ENCODE results near the gene TPD52L2.

Gene TPD52L2

GRCh38 chr20:63864978-63865640, at the start of gene TPD52L2:
TPD52L2 (plus strand) TSS chr20:63865270; CDS start chr20:63865366, 96 bp downstream.
- peak; percentile 100 for DNase-seq

DNA sequence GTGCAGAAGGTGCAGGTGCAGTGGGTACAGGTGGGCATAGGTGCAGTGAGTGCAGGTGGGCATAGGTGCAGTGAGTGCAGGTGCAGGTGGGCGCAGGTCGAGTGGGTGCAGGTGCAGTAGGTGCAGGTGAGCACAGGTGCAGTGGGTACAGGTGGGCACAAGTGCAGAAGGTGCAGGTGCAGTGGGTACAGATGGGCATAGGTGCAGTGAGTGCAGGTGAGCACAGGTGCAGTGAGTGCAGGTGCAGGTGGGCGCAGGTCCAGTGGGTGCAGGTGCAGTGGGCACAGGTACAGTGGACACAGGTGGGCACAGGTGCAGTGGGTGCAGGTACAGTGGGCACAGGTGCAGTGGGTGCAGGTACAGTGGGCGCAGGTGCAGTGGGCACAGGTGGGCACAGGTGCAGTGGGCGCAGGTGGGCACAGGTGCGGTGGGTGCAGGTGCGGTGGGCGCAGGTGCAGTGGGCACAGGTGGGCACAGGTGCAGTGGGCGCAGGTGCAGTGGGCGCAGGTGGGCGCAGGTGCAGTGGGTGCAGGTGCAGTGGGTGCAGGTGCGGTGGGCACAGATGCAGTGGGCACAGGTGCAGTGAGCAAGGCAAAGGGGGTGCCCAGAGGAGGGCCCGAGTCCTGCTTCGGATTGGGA, 49.3 kb upstream of the TPD52L2 start:
- DNase-seq: no peak

DNA sequence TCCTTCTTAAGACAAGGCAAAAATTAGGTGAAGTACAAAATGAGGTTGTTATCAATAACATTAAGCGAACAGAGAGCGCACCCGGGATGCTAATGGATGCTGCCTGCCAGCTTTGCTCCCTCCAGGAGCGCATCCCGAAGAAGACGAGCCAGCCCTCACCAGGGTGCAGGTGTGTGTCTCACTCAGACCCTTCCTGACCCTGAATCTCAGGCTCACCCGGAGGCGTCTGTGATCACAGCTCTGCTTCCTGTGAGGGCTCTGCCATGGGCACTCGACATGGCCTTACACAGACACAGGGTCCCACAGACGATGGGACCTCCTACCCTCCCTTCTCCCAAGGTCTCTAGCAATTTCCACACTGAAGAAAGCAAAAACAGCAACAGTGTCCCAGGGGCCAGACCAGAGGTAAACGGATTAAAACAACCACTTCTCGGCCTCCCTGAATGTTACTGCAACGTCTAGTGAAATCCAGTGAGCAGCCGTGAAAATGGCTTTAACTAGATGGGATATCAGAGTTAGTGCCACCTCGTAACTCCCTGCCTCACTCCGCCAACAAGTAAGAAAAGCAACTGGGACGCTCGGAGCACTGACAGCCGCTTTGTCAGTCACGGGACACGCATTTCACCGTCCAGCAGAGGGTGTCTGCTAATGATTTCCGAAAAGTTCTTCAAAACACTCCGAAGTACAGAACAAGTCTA, 45.7 kb upstream of the TPD52L2 start:
- no peak for DNase-seq

- DNase-seq: no peak
Measured at GRCh38 chr20:63821811-63822210, 43.3 kb upstream of the TPD52L2 start.

DNA sequence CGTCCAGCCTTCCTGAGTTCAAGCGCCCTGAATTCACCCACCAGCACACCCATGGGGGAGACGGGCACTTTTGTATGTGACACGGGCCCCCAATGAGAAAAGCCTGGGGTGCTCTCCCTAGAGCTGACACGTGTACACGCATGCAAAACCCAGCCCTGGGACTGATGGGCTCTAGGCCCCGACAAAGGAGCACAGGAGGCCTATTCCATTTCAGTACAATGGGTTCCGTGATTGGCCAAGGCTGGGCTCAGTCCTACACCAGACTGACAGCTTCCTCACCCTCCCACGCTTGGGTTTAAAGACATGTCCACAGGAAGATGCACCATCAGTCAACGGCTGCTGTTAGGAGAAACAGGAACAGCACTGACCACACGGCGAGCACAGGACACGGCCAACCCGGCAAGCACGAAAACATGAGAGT, 42.8 kb upstream of the TPD52L2 start:
- DNase-seq: no peak

DNA sequence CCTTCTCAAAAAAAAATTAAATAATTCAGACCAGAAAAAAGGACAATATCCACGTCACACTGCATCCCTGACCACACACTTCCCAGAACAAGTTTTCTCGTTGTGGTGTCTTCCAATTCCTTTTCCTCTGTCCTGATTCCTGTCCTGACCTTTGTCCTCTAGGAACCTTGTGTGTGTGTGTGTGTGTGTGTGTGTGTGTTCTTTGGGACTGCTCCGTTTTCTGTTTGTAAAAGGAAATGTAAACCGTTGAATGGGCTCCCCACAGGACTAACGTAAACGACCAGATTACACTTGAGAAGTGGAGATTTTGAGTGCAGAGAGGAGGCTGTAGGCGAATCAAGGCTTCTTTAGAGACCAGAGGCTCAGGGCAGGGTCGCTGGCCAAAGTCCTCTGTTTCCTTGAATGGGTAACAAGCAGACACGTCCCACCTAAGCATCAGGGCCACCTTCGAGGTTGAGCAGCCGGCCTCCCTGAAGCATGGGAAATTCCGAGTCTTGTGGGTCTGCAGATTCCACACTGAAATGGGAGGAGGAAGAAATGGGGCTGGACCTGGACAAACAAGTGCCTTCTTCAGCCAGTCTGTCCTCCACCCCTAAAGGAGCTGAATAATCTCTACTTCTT, 41.3 kb upstream of the TPD52L2 start:
- DNase-seq: no peak

- DNase-seq: no peak
Measured at GRCh38 chr20:63825331-63826118, 39.5 kb upstream of the TPD52L2 start.

GRCh38 chr20:63826753-63827152, 38.3 kb upstream of the TPD52L2 start:
- no peak for DNase-seq

DNA sequence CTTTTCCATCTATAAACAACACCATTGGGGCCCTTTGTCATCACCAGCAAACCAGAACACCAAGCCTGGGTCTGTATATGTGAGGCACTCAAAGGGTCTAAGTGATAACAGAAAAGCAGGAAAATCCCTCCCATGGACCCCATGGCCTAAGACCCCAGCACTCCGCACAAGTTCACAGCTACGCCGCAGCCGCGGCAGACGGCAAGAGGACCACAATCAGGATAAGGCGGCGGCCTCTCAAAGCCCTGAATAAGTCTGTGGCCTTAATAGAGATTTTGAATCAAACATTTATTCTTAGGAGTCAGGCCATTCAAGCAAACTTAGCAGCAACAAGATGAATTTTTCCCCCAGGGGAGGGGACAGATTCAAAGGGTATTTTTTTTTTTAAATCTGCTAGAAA, 36.9 kb upstream of the TPD52L2 start:
- DNase-seq: no peak

GRCh38 chr20:63828545-63828944, 36.5 kb upstream of the TPD52L2 start:
- DNase-seq: no peak

DNA sequence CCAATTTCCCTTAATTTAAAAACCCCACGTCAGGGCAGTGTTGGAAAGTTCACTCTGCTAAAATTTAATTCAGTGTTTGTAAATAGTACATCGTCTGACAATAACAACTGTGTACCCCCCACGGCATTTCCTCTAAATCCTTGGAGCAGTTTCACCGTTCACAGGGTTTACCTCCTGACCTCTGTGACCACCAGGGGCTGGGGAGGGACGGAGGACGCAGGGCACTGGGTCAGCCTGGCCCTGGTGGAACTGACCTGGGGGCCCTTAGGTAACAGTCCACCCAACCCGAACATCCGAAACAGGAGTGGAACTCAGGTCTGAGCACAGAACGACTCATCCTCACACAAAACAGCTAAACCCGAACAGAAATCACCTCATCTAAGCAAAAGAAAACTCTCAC, 36.1 kb upstream of the TPD52L2 start:
- no peak for DNase-seq

DNA sequence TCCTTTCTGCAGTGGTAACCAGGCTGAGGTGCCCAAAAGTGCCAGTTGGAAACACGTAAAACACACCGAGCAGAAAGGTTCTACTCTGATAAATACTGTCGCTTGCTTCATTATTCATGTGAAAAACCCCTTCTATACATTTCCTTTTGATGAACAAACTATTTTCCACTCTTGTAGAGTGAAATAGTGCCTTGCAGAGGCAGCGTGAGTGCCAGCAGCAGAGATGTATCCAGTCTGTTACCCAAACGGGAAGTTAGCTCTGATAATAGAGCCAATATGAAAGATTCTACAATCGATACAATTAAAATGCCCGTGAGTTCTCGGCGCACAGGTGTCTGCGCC, 35.5 kb upstream of the TPD52L2 start:
- no peak for DNase-seq

DNA sequence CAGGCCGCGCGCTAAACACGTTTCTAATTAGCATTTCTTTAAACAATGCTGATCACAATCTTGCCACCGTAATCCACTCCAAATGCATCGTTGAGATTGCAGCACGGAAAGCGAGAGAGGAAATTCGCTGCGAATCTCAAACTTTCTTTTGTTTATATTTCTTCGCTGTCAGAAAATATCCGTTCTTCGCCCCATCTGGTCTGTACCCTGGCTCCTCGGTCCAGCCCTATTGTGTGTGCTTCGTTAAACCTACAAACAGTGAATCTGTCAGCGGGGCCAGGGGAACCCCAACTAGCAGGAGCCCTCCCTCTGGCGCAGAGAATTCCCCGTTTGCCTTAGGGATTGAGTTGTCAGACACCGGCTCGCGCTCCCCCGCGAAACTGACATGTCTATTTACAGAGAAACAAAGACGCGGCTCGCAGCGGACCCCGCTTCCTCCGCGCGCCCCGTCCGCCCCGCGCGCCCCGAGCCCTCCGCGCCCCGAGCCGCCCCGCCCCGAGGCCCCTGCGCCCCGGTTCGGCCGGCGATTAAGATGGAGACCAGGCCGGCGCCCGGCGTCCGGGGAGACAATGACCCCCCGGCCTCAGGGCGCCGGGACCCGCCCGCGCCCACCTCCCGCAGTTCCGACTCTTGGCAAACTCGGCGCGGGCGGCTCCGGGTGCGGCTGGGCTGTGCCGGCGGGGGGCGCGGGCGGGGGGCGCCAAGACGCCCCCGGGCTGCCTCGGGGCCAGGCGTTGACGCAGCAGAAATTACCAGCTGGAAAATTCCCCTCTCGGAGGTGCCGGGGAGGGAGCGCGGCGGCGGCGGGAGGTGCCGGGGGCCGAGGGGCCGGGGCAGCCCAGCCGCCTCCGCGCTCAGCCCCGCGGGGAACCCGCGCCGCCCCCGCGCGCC, 34.9 kb upstream of the TPD52L2 start:
- DNase-seq: no peak

DNA sequence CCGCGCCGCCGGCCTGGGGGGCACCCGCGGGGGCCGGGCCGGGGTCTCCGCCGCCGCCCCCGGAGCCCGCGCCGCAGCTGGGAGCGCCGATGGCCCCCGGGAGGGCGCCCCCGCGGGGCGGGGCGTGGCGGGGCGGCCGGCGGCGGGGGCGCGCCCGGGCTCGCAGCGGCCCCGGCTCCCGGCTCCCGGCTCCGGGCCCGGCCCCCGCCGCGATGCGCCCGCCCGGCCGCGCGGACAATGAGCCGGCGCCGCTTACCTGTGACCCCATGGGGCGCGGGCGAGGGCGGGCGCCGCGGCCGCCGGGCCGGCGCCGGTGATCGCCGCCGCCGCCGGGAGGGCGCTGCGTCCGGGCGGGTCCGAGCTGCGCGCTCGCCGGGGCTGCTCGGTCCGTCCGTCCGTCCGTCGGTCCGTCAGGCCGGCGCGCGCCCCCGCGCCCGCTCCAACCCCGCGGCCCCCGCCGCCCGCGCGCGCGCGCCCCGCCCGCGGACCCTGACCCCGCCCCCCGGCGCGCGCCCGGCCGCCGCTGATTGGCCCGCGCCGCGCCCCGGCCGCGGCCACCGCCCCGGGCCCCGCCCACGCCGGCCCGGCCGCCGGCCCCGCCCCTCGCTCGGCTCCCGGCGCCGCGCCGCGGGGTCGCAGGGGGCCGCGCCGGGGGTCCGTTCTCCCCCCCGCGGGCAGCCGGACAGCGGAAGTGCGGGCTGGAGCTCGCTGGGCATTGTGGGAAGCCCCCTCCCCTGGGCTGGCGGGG, 34.1 kb upstream of the TPD52L2 start, which contains the start of gene ZBTB46:
Gene ZBTB46 (minus strand): TSS at position 424 of the 748 bp plus-strand sequence. CDS start 40,507 bp downstream, outside the sequence.
- no peak for DNase-seq

DNA sequence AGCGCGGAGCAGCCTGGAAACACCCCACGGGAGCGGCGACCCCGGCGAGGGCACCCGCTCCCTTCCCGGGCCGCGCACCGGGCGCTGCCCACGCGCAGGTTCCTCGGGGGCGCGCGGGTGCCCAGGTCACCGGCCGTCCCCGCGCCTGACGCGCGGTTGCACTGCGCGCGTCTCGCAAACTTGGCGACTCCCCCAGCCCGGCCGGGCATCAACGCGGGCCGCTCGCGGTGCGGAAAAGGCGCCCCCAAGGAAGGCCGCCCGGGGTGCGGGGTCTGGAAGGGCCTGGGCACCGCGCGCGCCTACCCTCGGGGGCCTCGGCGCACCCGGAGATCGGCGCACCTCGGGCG, 33.5 kb upstream of the TPD52L2 start:
- no peak for DNase-seq

DNA sequence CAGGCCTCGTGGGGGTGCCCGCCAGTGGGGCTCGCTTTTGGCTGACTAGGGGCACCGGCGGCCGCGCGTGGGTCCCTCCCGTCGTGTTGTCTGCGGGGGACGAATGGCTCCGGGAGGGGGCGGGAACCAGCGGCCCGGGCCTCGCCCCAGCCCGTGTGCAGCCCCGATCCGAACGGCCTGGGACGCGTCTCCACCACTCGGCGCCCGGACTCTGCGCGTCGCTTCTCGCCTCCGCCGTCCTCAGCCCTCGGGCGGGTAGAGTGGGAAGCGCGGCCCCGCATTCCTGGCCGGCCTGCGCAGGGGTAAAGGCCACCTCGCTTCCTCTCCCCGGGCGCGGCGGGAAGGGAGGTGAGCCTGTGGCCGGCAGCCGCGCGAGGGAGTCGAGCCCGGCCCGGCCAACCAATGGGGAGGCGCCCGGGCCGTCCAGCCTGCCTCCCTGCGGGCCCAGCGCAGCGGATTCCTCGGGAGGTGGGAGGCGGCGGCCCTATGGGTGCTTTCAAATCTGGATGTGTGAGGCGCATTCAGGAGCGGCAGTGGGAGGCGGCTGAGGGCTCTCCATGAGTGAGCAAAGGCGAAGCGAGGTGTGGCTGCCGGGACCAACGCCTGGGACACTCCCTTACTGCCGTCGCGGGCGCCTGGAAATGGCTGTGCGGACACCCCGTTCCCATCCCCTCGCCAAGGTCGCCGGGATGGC, 32.9 kb upstream of the TPD52L2 start:
- DNase-seq: peak; percentile 83

DNA sequence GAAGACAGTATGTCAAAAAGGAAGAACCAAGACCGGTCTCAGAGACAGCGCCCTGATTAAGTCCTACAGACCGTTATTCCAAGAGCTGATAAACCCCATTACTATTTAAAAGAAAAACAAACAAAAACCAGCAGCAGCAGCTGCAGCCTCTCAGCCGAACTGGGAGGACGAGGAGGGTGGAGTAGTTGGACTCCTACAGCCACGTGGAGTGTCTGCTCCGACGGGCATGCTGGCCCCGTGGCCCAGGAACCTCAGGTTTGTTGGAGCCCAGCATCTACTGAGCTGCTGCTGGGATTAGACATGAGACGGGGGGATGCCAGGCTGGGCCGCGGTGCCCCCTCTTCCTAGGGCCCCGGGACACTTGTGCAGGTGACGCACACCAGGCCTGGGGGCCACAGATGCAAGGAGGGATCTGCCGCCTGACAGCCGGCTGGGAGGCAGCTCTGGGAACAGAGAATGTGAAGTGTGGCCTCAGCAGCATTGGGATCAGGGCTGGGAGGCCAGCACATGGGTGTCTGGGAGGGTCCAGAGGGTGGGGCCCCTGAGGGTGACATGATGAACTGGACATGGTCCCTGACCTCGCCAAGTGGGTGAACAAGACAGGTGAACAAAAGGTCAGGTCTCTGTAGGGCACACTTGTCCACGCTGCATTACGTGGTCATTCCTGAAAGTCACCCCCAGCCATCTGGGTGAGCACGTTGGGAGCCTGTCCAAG, 31.1 kb upstream of the TPD52L2 start:
- no peak for DNase-seq

GRCh38 chr20:63834491-63834880, 30.6 kb upstream of the TPD52L2 start:
- no peak for DNase-seq

GRCh38 chr20:63835021-63835858, 29.8 kb upstream of the TPD52L2 start:
- peak; percentile 100 for DNase-seq

Data from islet precursor cell (in vitro differentiated cells).